Ishikawa (cell line): ENCODE data around the gene MAP3K9.

Experiments used
- CEBPB ChIP-seq: IDR thresholded peaks from 2 replicates; pipeline ENCODE4 v1.6.1; 2012
- CREB1 ChIP-seq: IDR thresholded peaks from 2 replicates; pipeline ENCODE4 v1.6.1; 2012; ENCODE audit warnings: low read depth
- EGR1 ChIP-seq: IDR thresholded peaks from 2 replicates; pipeline ENCODE4 v1.6.1; 2012
- EP300 ChIP-seq: IDR thresholded peaks from 2 replicates; pipeline ENCODE4 v1.6.1; 2012; ENCODE audit warnings: borderline replicate concordance
- FOXM1 ChIP-seq: IDR thresholded peaks from 2 replicates; pipeline ENCODE4 v1.6.1; 2012; ENCODE audit warnings: low read depth, borderline replicate concordance
- MAX ChIP-seq: IDR thresholded peaks from 2 replicates; pipeline ENCODE4 v1.6.1; 2012
- NFIC ChIP-seq: IDR thresholded peaks from 2 replicates; pipeline ENCODE4 v1.6.1; 2012
- RAD21 ChIP-seq: IDR thresholded peaks from 2 replicates; pipeline ENCODE4 v1.6.1; 2012; ENCODE audit warnings: low read depth
- TAF1 ChIP-seq: IDR thresholded peaks from 2 replicates; pipeline ENCODE4 v1.6.1; 2012; ENCODE audit warnings: low read depth, mild to moderate bottlenecking
- TCF12 ChIP-seq: IDR thresholded peaks from 2 replicates; pipeline ENCODE4 v1.6.1; 2012; ENCODE audit warnings: low read depth
- TEAD4 ChIP-seq: IDR thresholded peaks from 2 replicates; pipeline ENCODE4 v1.6.1; 2012
- USF1 ChIP-seq: IDR thresholded peaks from 2 replicates; pipeline ENCODE4 v1.6.1; 2012
- YY1 ChIP-seq: IDR thresholded peaks from 2 replicates; pipeline ENCODE4 v1.6.1; 2012; ENCODE audit warnings: low read depth
- ZBTB7A ChIP-seq: IDR thresholded peaks from 2 replicates; pipeline ENCODE4 v1.6.1; 2012; ENCODE audit warnings: low read depth
- TF ChIP-seq, protein P1 (sequence below): IDR thresholded peaks from 2 replicates; pipeline ENCODE4 v1.6.1; 2012; ENCODE audit warnings: low read depth, mild to moderate bottlenecking

The MAP3K9 gene

DNA sequence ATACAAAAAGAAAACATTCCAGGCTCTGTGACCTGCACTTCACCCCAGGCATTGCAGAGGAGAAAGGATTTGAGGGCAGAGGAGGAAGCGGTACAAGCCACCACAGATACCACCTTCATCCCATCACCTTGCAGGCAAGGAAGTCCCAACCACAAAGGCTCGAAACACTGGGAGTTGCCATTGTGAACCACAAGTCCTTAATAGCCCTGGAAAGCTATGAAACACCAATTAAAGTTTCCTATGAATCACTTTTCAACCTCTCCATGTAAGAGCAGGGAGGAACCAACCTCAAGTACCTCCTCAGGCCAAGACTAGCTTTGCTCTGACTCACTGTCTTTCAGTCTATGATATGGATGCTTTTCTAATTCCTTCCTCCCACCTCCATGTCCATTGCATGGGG lies 27.0 kb downstream of the MAP3K9 start:
- TF ChIP-seq TCF12 = no peak
- TF ChIP-seq CREB1 = no peak
- TF ChIP-seq USF1 = no peak
- TF ChIP-seq EGR1 = no peak
- TF ChIP-seq TAF1 = no peak
- TF ChIP-seq EP300 = no peak
- TF ChIP-seq RAD21 = no peak
- TF ChIP-seq FOXM1 = no peak
- TF ChIP-seq ZBTB7A = no peak
- TF ChIP-seq, protein P1, sequence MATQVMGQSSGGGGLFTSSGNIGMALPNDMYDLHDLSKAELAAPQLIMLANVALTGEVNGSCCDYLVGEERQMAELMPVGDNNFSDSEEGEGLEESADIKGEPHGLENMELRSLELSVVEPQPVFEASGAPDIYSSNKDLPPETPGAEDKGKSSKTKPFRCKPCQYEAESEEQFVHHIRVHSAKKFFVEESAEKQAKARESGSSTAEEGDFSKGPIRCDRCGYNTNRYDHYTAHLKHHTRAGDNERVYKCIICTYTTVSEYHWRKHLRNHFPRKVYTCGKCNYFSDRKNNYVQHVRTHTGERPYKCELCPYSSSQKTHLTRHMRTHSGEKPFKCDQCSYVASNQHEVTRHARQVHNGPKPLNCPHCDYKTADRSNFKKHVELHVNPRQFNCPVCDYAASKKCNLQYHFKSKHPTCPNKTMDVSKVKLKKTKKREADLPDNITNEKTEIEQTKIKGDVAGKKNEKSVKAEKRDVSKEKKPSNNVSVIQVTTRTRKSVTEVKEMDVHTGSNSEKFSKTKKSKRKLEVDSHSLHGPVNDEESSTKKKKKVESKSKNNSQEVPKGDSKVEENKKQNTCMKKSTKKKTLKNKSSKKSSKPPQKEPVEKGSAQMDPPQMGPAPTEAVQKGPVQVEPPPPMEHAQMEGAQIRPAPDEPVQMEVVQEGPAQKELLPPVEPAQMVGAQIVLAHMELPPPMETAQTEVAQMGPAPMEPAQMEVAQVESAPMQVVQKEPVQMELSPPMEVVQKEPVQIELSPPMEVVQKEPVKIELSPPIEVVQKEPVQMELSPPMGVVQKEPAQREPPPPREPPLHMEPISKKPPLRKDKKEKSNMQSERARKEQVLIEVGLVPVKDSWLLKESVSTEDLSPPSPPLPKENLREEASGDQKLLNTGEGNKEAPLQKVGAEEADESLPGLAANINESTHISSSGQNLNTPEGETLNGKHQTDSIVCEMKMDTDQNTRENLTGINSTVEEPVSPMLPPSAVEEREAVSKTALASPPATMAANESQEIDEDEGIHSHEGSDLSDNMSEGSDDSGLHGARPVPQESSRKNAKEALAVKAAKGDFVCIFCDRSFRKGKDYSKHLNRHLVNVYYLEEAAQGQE = no peak
- TF ChIP-seq YY1 = no peak
- no peak for TF ChIP-seq CEBPB
- no peak for TF ChIP-seq NFIC
- no peak for TF ChIP-seq TEAD4
- no peak for TF ChIP-seq MAX

DNA sequence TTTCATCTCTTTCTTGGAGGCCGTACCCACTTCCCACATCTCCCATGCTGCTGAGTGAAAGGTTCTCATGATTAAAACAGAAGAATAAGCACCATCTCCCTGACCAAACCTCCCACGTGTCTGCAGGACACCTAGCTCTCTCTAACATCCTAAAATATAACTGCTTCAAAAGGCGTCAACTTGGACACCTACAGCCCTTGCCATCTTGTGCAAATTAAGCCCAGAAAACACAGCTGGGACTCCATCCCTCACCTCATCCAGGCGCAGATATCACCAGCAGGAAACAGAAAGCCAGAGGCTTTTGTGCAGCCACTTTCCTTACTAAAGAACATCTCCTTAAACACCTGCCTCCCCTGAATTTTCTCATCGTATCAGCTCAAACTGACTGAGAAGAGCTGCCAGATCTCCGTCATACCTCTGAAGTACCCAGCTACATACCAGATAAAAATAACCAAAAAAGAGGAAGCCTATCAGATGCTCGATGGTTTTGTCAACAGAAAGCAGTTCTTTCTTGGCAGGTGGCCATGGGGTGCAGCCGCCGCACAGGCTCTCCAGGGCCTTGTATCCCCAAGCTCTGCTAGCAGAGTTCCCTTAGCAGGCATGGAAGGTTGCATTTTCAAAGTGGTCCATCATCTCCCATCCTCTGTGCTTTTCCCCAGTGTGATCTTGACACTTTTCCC lies 28.8 kb downstream of the MAP3K9 start:
- no peak for TF ChIP-seq YY1
- TF ChIP-seq NFIC = no peak
- no peak for TF ChIP-seq CEBPB
- no peak for TF ChIP-seq CREB1
- no peak for TF ChIP-seq MAX
- no peak for TF ChIP-seq TAF1
- no peak for TF ChIP-seq TEAD4
- TF ChIP-seq EGR1 = no peak
- no peak for TF ChIP-seq ZBTB7A
- no peak for TF ChIP-seq TCF12

DNA sequence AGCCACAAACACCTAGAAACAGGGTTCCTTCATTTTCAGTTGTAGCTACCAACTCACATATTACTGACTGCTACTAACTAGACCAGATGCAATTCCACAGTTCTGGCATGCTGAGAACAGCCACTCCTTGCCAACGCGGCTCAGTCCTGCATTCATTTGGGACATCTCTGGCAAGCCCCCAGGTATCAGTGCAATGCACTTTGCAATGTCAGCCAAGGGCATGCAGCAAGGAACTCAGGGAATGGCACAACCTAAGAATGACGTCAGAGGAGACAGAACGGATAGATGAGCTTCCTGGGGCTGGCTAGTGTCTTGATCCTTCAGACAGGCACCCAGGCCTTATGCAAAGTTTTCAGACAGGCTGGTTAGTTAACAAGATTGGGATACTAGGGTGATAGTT lies 29.6 kb downstream of the MAP3K9 start:
- no peak for TF ChIP-seq USF1
- TF ChIP-seq, protein P1 = no peak
- no peak for TF ChIP-seq CREB1
- no peak for TF ChIP-seq EP300
- no peak for TF ChIP-seq FOXM1
- no peak for TF ChIP-seq ZBTB7A
- TF ChIP-seq NFIC = no peak
- TF ChIP-seq MAX = no peak
- TF ChIP-seq TAF1 = no peak
- no peak for TF ChIP-seq EGR1
- no peak for TF ChIP-seq YY1
- TF ChIP-seq CEBPB = no peak
- TF ChIP-seq TCF12 = no peak

GRCh38 chr14:70776197-70776596 lies 33.1 kb downstream of the MAP3K9 start:
- TF ChIP-seq USF1 (no peak), MAX (no peak), CREB1 (no peak), EP300 (no peak), YY1 (no peak), FOXM1 (no peak), TAF1 (no peak), RAD21 (no peak), EGR1 (no peak), CEBPB (no peak), NFIC (no peak), TEAD4 (no peak)
- TF ChIP-seq, protein P1 = no peak
